Activated naive CD4-positive, alpha-beta T cell treated with anti-CD3 and anti-CD28 coated beads, Interleukin-2, amount 50 U/mL, for 72 hours (primary cell): ENCODE results near the gene HLCS. TPM values are rescaled to one million over a fixed set of nuclear protein-coding genes. Genes with fewer than 3 reads are reported as not detected.

ENCODE experiments used
- ATAC-seq, 2 donors: fragments of 150-1000 bp; cut with Tn5 transposase; 2 replicates each; pipeline ENCODE4 v1.10.0; 2021; ENCODE audit warnings: mild to moderate bottlenecking in 2 of 2, moderate library complexity in 2 of 2
- DNase-seq, 2 donors: peaks; one replicate each; pipeline ENCODE4 v3.0.0; 2021 to 2022; ENCODE audit warnings: low spot score in 2 of 2
- H3K27ac Mint-ChIP-seq, 2 donors: one replicate each; pipeline ENCODE4 v1.8.0; 2022; ENCODE audit warnings: mild to moderate bottlenecking in 2 of 2, mixed read lengths in 2 of 2
- H3K36me3 Mint-ChIP-seq, 2 donors: one replicate each; pipeline ENCODE4 v1.8.0; 2022; ENCODE audit warnings: mixed read lengths in 2 of 2
- H3K9me3 Mint-ChIP-seq, 2 donors: one replicate each; pipeline ENCODE4 v1.8.0; 2022; ENCODE audit warnings: mixed read lengths in 2 of 2
- total RNA-seq, 2 donors: library from RNA; stranded (reverse); gene quantifications; one replicate each; pipeline ENCODE4 v1.2.3, GENCODE V29; 2022

Gene HLCS
- total RNA-seq, 2 donors from 2014 or later = 11.1 to 13.0 TPM

GRCh38 chr21:36803816-36804439 lies 162.5 kb downstream of the HLCS start:
- ATAC-seq = no peak
- H3K9me3 Mint-ChIP-seq = peaks cover 5 to 8% of the 10 kb centered on the region in 2 donors

GRCh38 chr21:36803051-36803645 lies 163.3 kb downstream of the HLCS start:
- DNase-seq (no peak), ATAC-seq (no peak)
- H3K27ac Mint-ChIP-seq = no peak overlapping the region
- H3K36me3 Mint-ChIP-seq = peaks cover 8 to 23% of the 10 kb centered on the region in 2 donors
- H3K9me3 Mint-ChIP-seq = peaks cover 7 to 9% of the 10 kb centered on the region in 2 donors

More at GRCh38 chr21:36803816-36804439, 162.5 kb downstream of the HLCS start:
- Mint-ChIP-seq H3K27ac (no peak overlapping the region), H3K36me3 (peaks cover 5 to 20% of the 10 kb centered on the region in 2 donors)
- no peak for DNase-seq

- peaks cover 14 to 30% of the 10 kb centered on the region in 2 donors for H3K36me3 Mint-ChIP-seq
- H3K9me3 Mint-ChIP-seq = peaks cover 17 to 21% of the 10 kb centered on the region in 2 donors
- no peak for DNase-seq
- no peak for ATAC-seq
- H3K27ac Mint-ChIP-seq = no peak overlapping the region
These were observed 165.7 kb downstream of the HLCS start for GRCh38 chr21:36800734-36801133.

- no peak for ATAC-seq
- no peak for DNase-seq
- Mint-ChIP-seq H3K9me3 (peaks cover 19 to 21% of the 10 kb centered on the region in 2 donors), H3K27ac (no peak overlapping the region), H3K36me3 (peaks cover 14 to 30% of the 10 kb centered on the region in 2 donors)
These were observed 166.6 kb downstream of the HLCS start for GRCh38 chr21:36799869-36800268.

- Mint-ChIP-seq H3K27ac (no peak overlapping the region), H3K9me3 (peaks cover 21 to 27% of the 10 kb centered on the region in 2 donors), H3K36me3 (peaks cover 14 to 28% of the 10 kb centered on the region in 2 donors)
- ATAC-seq (no peak), DNase-seq (no peak)
These were observed 168.0 kb downstream of the HLCS start for GRCh38 chr21:36798491-36798890.

DNA sequence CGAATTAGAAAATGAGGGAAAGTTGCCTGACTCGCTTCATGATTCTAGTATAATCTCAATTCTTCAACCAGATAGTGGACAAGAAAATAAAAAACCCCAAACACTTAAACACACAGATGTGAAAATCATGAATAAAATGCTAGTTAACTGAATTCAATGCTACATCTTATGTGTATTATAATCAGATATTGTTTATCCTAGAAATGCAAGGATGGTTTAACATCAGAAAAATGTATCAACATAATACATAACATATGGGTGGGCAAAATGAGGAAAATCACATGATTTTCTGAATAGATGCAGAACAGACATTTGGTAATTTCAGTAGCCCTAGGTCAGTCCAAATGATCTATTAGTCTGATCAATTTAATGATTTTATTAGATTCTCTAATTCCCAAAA lies 170.4 kb downstream of the HLCS start:
- peaks cover 14 to 28% of the 10 kb centered on the region in 2 donors for H3K36me3 Mint-ChIP-seq
- ATAC-seq = no peak
- peaks cover 21 to 27% of the 10 kb centered on the region in 2 donors for H3K9me3 Mint-ChIP-seq
- no peak overlapping the region for H3K27ac Mint-ChIP-seq
- no peak for DNase-seq

DNA sequence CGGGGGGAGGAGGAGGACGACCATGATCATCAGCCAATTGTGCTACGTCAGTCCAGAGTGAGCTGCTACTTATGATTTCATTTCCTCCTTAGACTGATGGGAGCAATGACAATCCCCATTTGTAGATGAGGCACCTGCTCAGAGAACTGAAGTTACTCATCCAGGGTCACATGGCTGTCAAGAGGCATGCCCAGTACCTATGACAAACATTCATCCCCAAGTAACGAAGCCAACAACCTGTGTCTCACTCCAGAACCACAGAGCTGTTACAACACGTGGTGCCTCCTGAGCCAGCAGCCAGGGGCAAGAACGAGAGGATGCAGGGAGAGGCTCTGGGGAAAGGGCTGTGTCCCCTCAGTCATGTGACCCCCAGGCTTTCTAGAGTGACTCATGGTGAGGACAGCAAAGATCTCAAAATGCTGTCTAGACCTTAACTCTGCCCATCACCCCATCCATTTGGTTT lies 173.9 kb downstream of the HLCS start:
- peak; percentile 71 to 87 for ATAC-seq
- peak overlapping the region in 1 of 2 donors; percentile 48 for H3K27ac Mint-ChIP-seq
- peaks cover 7 to 14% of the 10 kb centered on the region in 2 donors for H3K9me3 Mint-ChIP-seq
- peaks cover 1 to 12% of the 10 kb centered on the region in 2 donors for H3K36me3 Mint-ChIP-seq
- DNase-seq = no peak

- ATAC-seq (no peak), DNase-seq (no peak)
- Mint-ChIP-seq H3K27ac (no peak overlapping the region), H3K9me3 (peaks cover under 1 to 10% of the 10 kb centered on the region in 2 donors), H3K36me3 (peaks cover 0 to 10% of the 10 kb centered on the region in 2 donors)
These were observed 174.6 kb downstream of the HLCS start for GRCh38 chr21:36791695-36792470.

- Mint-ChIP-seq H3K27ac (no peak overlapping the region), H3K9me3 (peaks cover 0 to 10% of the 10 kb centered on the region in 2 donors), H3K36me3 (peaks cover 0 to 10% of the 10 kb centered on the region in 2 donors)
- DNase-seq (no peak), ATAC-seq (no peak)
These were observed 175.3 kb downstream of the HLCS start for GRCh38 chr21:36791180-36791579.

GRCh38 chr21:36790616-36791015 lies 175.9 kb downstream of the HLCS start:
- H3K9me3 Mint-ChIP-seq = peaks cover 0 to 10% of the 10 kb centered on the region in 2 donors

GRCh38 chr21:36788120-36788638 lies 178.3 kb downstream of the HLCS start:
- DNase-seq = no peak
- H3K36me3 Mint-ChIP-seq = peaks cover 0 to 5% of the 10 kb centered on the region in 2 donors
- no peak for ATAC-seq
- H3K27ac Mint-ChIP-seq = no peak overlapping the region
- H3K9me3 Mint-ChIP-seq = no peaks in the 10 kb centered on the region

More at GRCh38 chr21:36790616-36791015, 175.9 kb downstream of the HLCS start:
- ATAC-seq (no peak), DNase-seq (no peak)
- peaks cover 0 to 10% of the 10 kb centered on the region in 2 donors for H3K36me3 Mint-ChIP-seq
- H3K27ac Mint-ChIP-seq = no peak overlapping the region

- DNase-seq (no peak), ATAC-seq (no peak)
- H3K36me3 Mint-ChIP-seq = peaks cover 0 to 5% of the 10 kb centered on the region in 2 donors
- no peak overlapping the region for H3K27ac Mint-ChIP-seq
- H3K9me3 Mint-ChIP-seq = no peaks in the 10 kb centered on the region
These were observed 180.3 kb downstream of the HLCS start for GRCh38 chr21:36786186-36786585.

GRCh38 chr21:36785615-36786014 lies 180.9 kb downstream of the HLCS start:
- no peak overlapping the region for H3K27ac Mint-ChIP-seq
- peaks cover 0 to 3% of the 10 kb centered on the region in 2 donors for H3K36me3 Mint-ChIP-seq
- no peak for ATAC-seq
- H3K9me3 Mint-ChIP-seq = no peaks in the 10 kb centered on the region
- DNase-seq = no peak

GRCh38 chr21:36784947-36785346 lies 181.5 kb downstream of the HLCS start:
- no peak for DNase-seq
- H3K9me3 Mint-ChIP-seq = no peaks in the 10 kb centered on the region
- H3K36me3 Mint-ChIP-seq = no peaks in the 10 kb centered on the region

GRCh38 chr21:36783612-36784374 lies 182.7 kb downstream of the HLCS start:
- Mint-ChIP-seq H3K27ac (no peak overlapping the region), H3K36me3 (no peaks in the 10 kb centered on the region), H3K9me3 (no peaks in the 10 kb centered on the region)
- ATAC-seq (no peak), DNase-seq (no peak)

More at GRCh38 chr21:36784947-36785346, 181.5 kb downstream of the HLCS start:
- no peak overlapping the region for H3K27ac Mint-ChIP-seq
- ATAC-seq = no peak

GRCh38 chr21:36780861-36781260 lies 185.6 kb downstream of the HLCS start:
- no peak overlapping the region for H3K27ac Mint-ChIP-seq
- DNase-seq = no peak
- no peaks in the 10 kb centered on the region for H3K36me3 Mint-ChIP-seq
- no peaks in the 10 kb centered on the region for H3K9me3 Mint-ChIP-seq
- ATAC-seq = no peak
